Measurements from ENCODE around the gene RAB1B. TPM values are rescaled to one million over a fixed set of nuclear protein-coding genes. Genes with fewer than 3 reads are reported as not detected.

Gene RAB1B
- total and polyA plus RNA-seq, 12 donors: 117 to 153 (median 132) TPM

- H3K9me3 ChIP-seq: no peaks in the 10 kb centered on the region
- peak overlapping the region in 4 of 10 donors; percentile 22 to 58 (median 36) for H3K27ac ChIP-seq
- intact Hi-C loops (cut with DNase I): no loop called here
- peak in 7 of 8 donors; percentile 20 to 66 (median 41) for ATAC-seq
- peaks cover 16 to 49% (median 29%) of the 10 kb centered on the region in 9 donors for H3K4me1 ChIP-seq
- WGBS, 2 donors: 71 to 75% methylated on average over 11 of the region's 11 CpGs
- H3K27me3 ChIP-seq: no peaks in the 10 kb centered on the region
- peak in 1 of 2 donors; percentile 74 for DNase-seq
- H3K4me3 ChIP-seq: no peak overlapping the region
- no peaks in the 10 kb centered on the region for H3K36me3 ChIP-seq
- no peak for TF ChIP-seq CTCF (IDR thresholded peaks at IDR 0.05)
These were observed 54.4 kb downstream of the RAB1B start for GRCh38 chr11:66322732-66323427.

GRCh38 chr11:66323684-66324083 lies 55.2 kb downstream of the RAB1B start:
- 100% methylated on average over 1 of the region's 1 CpG for WGBS, 2 donors
- H3K36me3 ChIP-seq: no peaks in the 10 kb centered on the region
- intact Hi-C loops (cut with DNase I): no loop called here
- peaks cover 19 to 49% (median 32%) of the 10 kb centered on the region in 9 donors for H3K4me1 ChIP-seq
- TF ChIP-seq CTCF (IDR thresholded peaks at IDR 0.05): no peak
- H3K27me3 ChIP-seq: no peaks in the 10 kb centered on the region
- no peak overlapping the region for H3K4me3 ChIP-seq
- ATAC-seq (no peak), DNase-seq (no peak)
- no peaks in the 10 kb centered on the region for H3K9me3 ChIP-seq
- H3K27ac ChIP-seq: no peak overlapping the region

GRCh38 chr11:66324664-66325063 lies 56.2 kb downstream of the RAB1B start:
- no peaks in the 10 kb centered on the region for H3K9me3 ChIP-seq
- peaks cover 21 to 50% (median 32%) of the 10 kb centered on the region in 9 donors for H3K4me1 ChIP-seq
- DNase-seq (no peak), ATAC-seq (no peak)
- TF ChIP-seq CTCF (IDR thresholded peaks at IDR 0.05): no peak
- no peaks in the 10 kb centered on the region for H3K36me3 ChIP-seq
- H3K27ac ChIP-seq: peak overlapping the region in 1 of 10 donors; percentile 8
- intact Hi-C loops (cut with DNase I): loop anchor here in 1 of 10 donors (5.0 kb wide), 1 partner anchor 102 kb away; no protein-coding TSS in a partner anchor
- WGBS, 2 donors: 80 to 86% methylated on average over 10 of the region's 10 CpGs
- H3K27me3 ChIP-seq: no peaks in the 10 kb centered on the region
- H3K4me3 ChIP-seq: no peak overlapping the region

- H3K4me3 ChIP-seq: no peak overlapping the region
- no peak for ATAC-seq
- peaks cover 21 to 50% (median 32%) of the 10 kb centered on the region in 9 donors for H3K4me1 ChIP-seq
- H3K27ac ChIP-seq: peak overlapping the region in 7 of 10 donors; percentile 5 to 89 (median 78)
- no peaks in the 10 kb centered on the region for H3K36me3 ChIP-seq
- H3K9me3 ChIP-seq: no peaks in the 10 kb centered on the region
- 83 to 86% methylated on average over 8 of the region's 8 CpGs for WGBS, 2 donors
- TF ChIP-seq CTCF (IDR thresholded peaks at IDR 0.05): no peak
- intact Hi-C loops (cut with DNase I): loop anchor here in 1 of 10 donors (5.0 kb wide), 1 partner anchor 103 kb away; no protein-coding TSS in a partner anchor
- H3K27me3 ChIP-seq: no peaks in the 10 kb centered on the region
- DNase-seq: no peak
These were observed 56.8 kb downstream of the RAB1B start for GRCh38 chr11:66325263-66325671.

Data from heart right ventricle (tissue), 16 donors.